ENCODE data around the gene LIAS. TPM values are rescaled to one million over a fixed set of nuclear protein-coding genes. Genes with fewer than 3 reads are reported as not detected.

Gene LIAS
- total RNA-seq, 1 experiment from 2014 or later: 23.5 TPM

GRCh38 chr4:39498727-39499020 is 39.8 kb downstream of the LIAS start:
- Histone ChIP-seq H3K9me3 (ENCODE audit: control insufficient read depth in 1 of 2, insufficient read depth in 1 of 2, low read depth in 1 of 2, low read length in 2 of 2) (no peaks in the 10 kb centered on the region), H3K4me2 (ENCODE audit: low read length) (no peak overlapping the region), H3K4me3 (replicated peaks in 1 of 2; ENCODE audit: low read depth in 1 of 2, low read length in 2 of 2) (no peak overlapping the region), H3K9ac (ENCODE audit: low read length) (no peak overlapping the region), H3K27ac (ENCODE audit: low read depth, low read length) (no peak overlapping the region), H3K79me2 (ENCODE audit: insufficient read depth, low read length) (no peaks in the 10 kb centered on the region), H4K20me1 (ENCODE audit: insufficient read depth) (no peaks in the 10 kb centered on the region), H3K27me3 (ENCODE audit: insufficient read depth, low read length) (no peaks in the 10 kb centered on the region), H3K4me1 (ENCODE audit: control insufficient read depth in 1 of 2, insufficient read depth in 2 of 2, low read length in 2 of 2) (no peaks in the 10 kb centered on the region; a peak in 1 of 4 replicates), H3K36me3 (ENCODE audit: control insufficient read depth in 1 of 2, insufficient read depth in 2 of 2, low read length in 2 of 2) (peaks cover 13 to 25% of the 10 kb centered on the region in 2 experiments; a peak in 3 of 4 replicates), H2AFZ (ENCODE audit: low read depth, low read length, poor library complexity, severe bottlenecking) (no peak overlapping the region), H3K9me2 (ENCODE audit: insufficient read depth) (no peaks in the 10 kb centered on the region)
- ATAC-seq (no peak), DNase-seq (ENCODE audit: low read depth, low spot score) (no peak)
- BruUV-seq (replicated peaks): no TSS peak
- ChIA-PET RAD21 (ENCODE audit: low non-redundant PET in 1 of 2, low total read pairs in 2 of 2, uncharacterized antibody in 2 of 2, unreplicated experiment in 2 of 2) (no interaction called here), CTCF (no interaction called here), POLR2A (no interaction called here)
- TF ChIP-seq SRF (IDR thresholded peaks at IDR 0.05; ENCODE audit: low read depth): no peak
- intact Hi-C loops (cut with micrococcal nuclease): no loop called here

GRCh38 chr4:39502019-39502663 is 43.3 kb downstream of the LIAS start:
- Histone ChIP-seq H3K9me2 (ENCODE audit: insufficient read depth) (no peaks in the 10 kb centered on the region), H2AFZ (ENCODE audit: low read depth, low read length, poor library complexity, severe bottlenecking) (no peak overlapping the region), H3K79me2 (ENCODE audit: insufficient read depth, low read length) (no peaks in the 10 kb centered on the region), H3K4me3 (replicated peaks in 1 of 2; ENCODE audit: low read depth in 1 of 2, low read length in 2 of 2) (no peak overlapping the region), H3K36me3 (ENCODE audit: control insufficient read depth in 1 of 2, insufficient read depth in 2 of 2, low read length in 2 of 2) (peaks cover 33 to 46% of the 10 kb centered on the region in 2 experiments), H4K20me1 (ENCODE audit: insufficient read depth) (no peaks in the 10 kb centered on the region), H3K27ac (ENCODE audit: low read depth, low read length) (no peak overlapping the region), H3K9me3 (ENCODE audit: control insufficient read depth in 1 of 2, insufficient read depth in 1 of 2, low read depth in 1 of 2, low read length in 2 of 2) (no peaks in the 10 kb centered on the region), H3K4me2 (ENCODE audit: low read length) (no peak overlapping the region), H3K27me3 (ENCODE audit: insufficient read depth, low read length) (no peaks in the 10 kb centered on the region), H3K9ac (ENCODE audit: low read length) (no peak overlapping the region), H3K4me1 (ENCODE audit: control insufficient read depth in 1 of 2, insufficient read depth in 2 of 2, low read length in 2 of 2) (no peaks in the 10 kb centered on the region; a peak in 1 of 4 replicates)
- DNase-seq (ENCODE audit: low read depth, low spot score) (no peak), ATAC-seq (no peak)
- intact Hi-C loops (cut with micrococcal nuclease): no loop called here
- BruUV-seq (replicated peaks): no TSS peak
- ChIA-PET POLR2A (no interaction called here), CTCF (no interaction called here), RAD21 (ENCODE audit: low non-redundant PET in 1 of 2, low total read pairs in 2 of 2, uncharacterized antibody in 2 of 2, unreplicated experiment in 2 of 2) (no interaction called here)
- no peak for TF ChIP-seq TCF7L2 (IDR thresholded peaks at IDR 0.05; ENCODE audit: borderline replicate concordance, extremely low read depth, insufficient read depth, insufficient read length)
- TF ChIP-seq REST (IDR thresholded peaks at IDR 0.05; ENCODE audit: low read depth): no peak
- TF ChIP-seq EZH2phosphoT487 (IDR thresholded peaks at IDR 0.05; ENCODE audit: borderline replicate concordance): no peak
- no peak for TF ChIP-seq SIN3A (IDR thresholded peaks at IDR 0.05; ENCODE audit: low read depth)
- no peak for TF ChIP-seq POLR2A (IDR thresholded peaks at IDR 0.05; ENCODE audit: borderline replicate concordance, extremely low read depth, insufficient read depth, insufficient read length)
- no peak for TF ChIP-seq JUND (IDR thresholded peaks at IDR 0.05)
- no peak for TF ChIP-seq ZFX (IDR thresholded peaks at IDR 0.05)
- no peak for TF ChIP-seq EGR1 (IDR thresholded peaks at IDR 0.05; ENCODE audit: low read depth)
- no peak for TF ChIP-seq SP1 (IDR thresholded peaks at IDR 0.05; ENCODE audit: low read depth)
- no peak for TF ChIP-seq POLR2AphosphoS5 (IDR thresholded peaks at IDR 0.05; ENCODE audit: low read depth, low read length)
- no peak for TF ChIP-seq ELF1 (IDR thresholded peaks at IDR 0.05; ENCODE audit: borderline replicate concordance, low read depth)
- no peak for TF ChIP-seq MAX (IDR thresholded peaks at IDR 0.05)
- no peak for TF ChIP-seq CEBPB (IDR thresholded peaks at IDR 0.05; ENCODE audit: low read depth)
- TF ChIP-seq FOSL1 (IDR thresholded peaks at IDR 0.05; ENCODE audit: low read depth): no peak
- no peak for TF ChIP-seq CBX3 (IDR thresholded peaks at IDR 0.05; ENCODE audit: low read depth)
- TF ChIP-seq SRF (IDR thresholded peaks at IDR 0.05; ENCODE audit: low read depth): no peak
- no peak for TF ChIP-seq ZBTB33 (IDR thresholded peaks at IDR 0.05; ENCODE audit: extremely low read depth, insufficient replicate concordance, low read length)
